WTC11 (cell line): ENCODE measurements around the gene RAB34. TPM values are rescaled to one million over a fixed set of nuclear protein-coding genes. Genes with fewer than 3 reads are reported as not detected.
"Not testable (repeated sequence)": the region's sequence is repeated elsewhere in the genome, so short reads cannot be mapped to it uniquely, and the experiment has no call there.

Experiments
- ATAC-seq: fragments of 200-7000 bp; cut with Tn5 transposase; 2 replicates; pipeline ENCODE4 v1.10.0; 2021; ENCODE audit warnings: mild to moderate bottlenecking, moderate library complexity
- CTCF ChIA-PET: fragments of 300-600 bp; sonication (Branson Sonifier 250); formaldehyde crosslinking; loops from one replicate; lab custom pipeline; 2021; ENCODE audit warnings: antibody characterized with exemption; lab: Charles Lee
- POLR2A ChIA-PET: fragments of 350-600 bp; sonication (Branson Sonifier 250); formaldehyde crosslinking; loops from one replicate; lab custom pipeline; 2021; ENCODE audit warnings: antibody characterized with exemption; lab: Charles Lee
- DNase-seq: peaks from one replicate; pipeline ENCODE4 v3.0.0; 2021; ENCODE audit warnings: low spot score
- H3K27ac Mint-ChIP-seq: 2 replicates; pipeline ENCODE4 v1.8.0; 2021; ENCODE audit warnings: mixed read lengths
- H3K27me3 Mint-ChIP-seq: 2 replicates; pipeline ENCODE4 v1.8.0; 2021; ENCODE audit warnings: low read depth, mild to moderate bottlenecking, moderate library complexity, mixed read lengths
- H3K36me3 Mint-ChIP-seq: 2 replicates; pipeline ENCODE4 v1.8.0; 2021; ENCODE audit warnings: mixed read lengths
- H3K4me1 Mint-ChIP-seq: 2 replicates; pipeline ENCODE4 v1.8.0; 2022; ENCODE audit warnings: mixed read lengths
- H3K4me3 Mint-ChIP-seq: 2 replicates; pipeline ENCODE4 v1.8.0; 2021; ENCODE audit warnings: mild to moderate bottlenecking, moderate library complexity, mixed read lengths
- H3K9me3 Mint-ChIP-seq: 2 replicates; pipeline ENCODE4 v1.8.0; 2021; ENCODE audit warnings: mixed read lengths
- AR ChIP-seq: fragments of 250-450 bp; sonication (Bioruptor Pico); IDR thresholded peaks from 2 replicates; pipeline ENCODE4 v1.9.0; 2021; ENCODE audit warnings: mild to moderate bottlenecking
- CREB1 ChIP-seq: sonication (generic); formaldehyde crosslinking; IDR thresholded peaks from 2 replicates; pipeline ENCODE4 v1.8.0; 2023; ENCODE audit warnings: mild to moderate bottlenecking, missing genetic modification reagents
- ELF4 ChIP-seq: sonication (generic); formaldehyde crosslinking; IDR thresholded peaks from 2 replicates; pipeline ENCODE4 v1.8.1; 2022; ENCODE audit warnings: low read depth, mild to moderate bottlenecking, moderate library complexity, missing genetic modification reagents
- ETV6 ChIP-seq: sonication (generic); formaldehyde crosslinking; IDR thresholded peaks from 2 replicates; pipeline ENCODE4 v1.8.1; 2022; ENCODE audit warnings: mild to moderate bottlenecking, missing genetic modification reagents
- IRF1 ChIP-seq: sonication (generic); formaldehyde crosslinking; IDR thresholded peaks from 2 replicates; pipeline ENCODE4 v1.8.0; 2023; ENCODE audit warnings: missing genetic modification reagents
- MYBL2 ChIP-seq: sonication (generic); formaldehyde crosslinking; IDR thresholded peaks from 2 replicates; pipeline ENCODE4 v1.8.1; 2023; ENCODE audit warnings: mild to moderate bottlenecking, moderate library complexity, missing genetic modification reagents
- NFYB ChIP-seq: sonication (generic); formaldehyde crosslinking; conservative IDR thresholded peaks from 2 replicates; pipeline ENCODE4 v1.8.0; 2022; ENCODE audit warnings: low read depth, missing genetic modification reagents
- OVOL2 ChIP-seq: fragments of 250-450 bp; sonication (Bioruptor Pico); IDR thresholded peaks from 2 replicates; pipeline ENCODE4 v1.9.0; 2021; ENCODE audit warnings: mild to moderate bottlenecking, borderline replicate concordance
- ZNF425 ChIP-seq: fragments of 250-450 bp; sonication (Bioruptor Pico); conservative IDR thresholded peaks from 2 replicates; pipeline ENCODE4 v1.9.0; 2021; ENCODE audit warnings: mild to moderate bottlenecking
- total RNA-seq: library from RNA; stranded (reverse); gene quantifications from 3 replicates; pipeline ENCODE4 v1.2.3, GENCODE V29; 2021
- TF ChIP-seq, protein P1 (sequence below): sonication (generic); formaldehyde crosslinking; IDR thresholded peaks from 2 replicates; pipeline ENCODE4 v1.8.1; 2023; ENCODE audit warnings: mild to moderate bottlenecking, missing genetic modification reagents, moderate library complexity
- TF ChIP-seq, protein P2 (sequence below): fragments of 200-600 bp; IDR thresholded peaks from 2 replicates; pipeline ENCODE4 v1.8.0; 2022; ENCODE audit warnings: antibody characterized with exemption

Gene RAB34
- total RNA-seq, 1 experiment from 2014 or later: 181 TPM

DNA sequence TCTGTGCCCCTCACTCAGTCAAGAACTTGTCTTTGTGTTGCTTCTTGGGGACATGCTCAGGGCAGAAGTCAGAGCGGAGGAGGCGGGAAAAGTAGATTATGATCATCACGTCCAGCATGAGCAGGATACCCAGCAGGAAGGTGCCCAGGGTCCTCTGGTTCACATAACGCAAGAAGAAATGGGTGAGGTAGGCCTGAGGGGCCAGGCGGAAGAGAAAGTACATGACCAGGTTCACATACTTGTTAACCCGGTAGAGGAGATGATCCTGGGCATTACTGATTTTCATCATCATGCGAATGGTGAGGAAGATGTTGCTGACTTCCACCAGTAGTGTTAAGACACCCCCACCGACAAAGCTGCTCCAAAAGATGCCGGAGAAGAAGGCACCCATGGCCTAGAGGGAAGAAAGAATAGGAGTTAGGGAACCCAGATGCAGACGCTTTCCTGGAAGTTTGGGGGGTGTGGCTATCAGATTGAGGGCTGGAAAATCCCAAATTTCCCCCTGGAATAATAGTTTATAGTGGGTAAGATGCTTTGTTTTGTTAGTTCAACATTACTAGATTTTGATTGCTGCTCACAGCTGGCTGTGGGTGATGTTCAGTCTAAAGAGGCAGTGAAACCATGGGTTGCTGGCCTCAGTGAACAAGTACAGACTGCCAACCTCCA is 7.0 kb upstream of the RAB34 start (continued):
- TF ChIP-seq, protein P1, sequence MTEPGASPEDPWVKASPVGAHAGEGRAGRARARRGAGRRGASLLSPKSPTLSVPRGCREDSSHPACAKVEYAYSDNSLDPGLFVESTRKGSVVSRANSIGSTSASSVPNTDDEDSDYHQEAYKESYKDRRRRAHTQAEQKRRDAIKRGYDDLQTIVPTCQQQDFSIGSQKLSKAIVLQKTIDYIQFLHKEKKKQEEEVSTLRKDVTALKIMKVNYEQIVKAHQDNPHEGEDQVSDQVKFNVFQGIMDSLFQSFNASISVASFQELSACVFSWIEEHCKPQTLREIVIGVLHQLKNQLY (CRISPR knock-in tag): no peak
- no peak for TF ChIP-seq NFYB
- TF ChIP-seq, protein P2, sequence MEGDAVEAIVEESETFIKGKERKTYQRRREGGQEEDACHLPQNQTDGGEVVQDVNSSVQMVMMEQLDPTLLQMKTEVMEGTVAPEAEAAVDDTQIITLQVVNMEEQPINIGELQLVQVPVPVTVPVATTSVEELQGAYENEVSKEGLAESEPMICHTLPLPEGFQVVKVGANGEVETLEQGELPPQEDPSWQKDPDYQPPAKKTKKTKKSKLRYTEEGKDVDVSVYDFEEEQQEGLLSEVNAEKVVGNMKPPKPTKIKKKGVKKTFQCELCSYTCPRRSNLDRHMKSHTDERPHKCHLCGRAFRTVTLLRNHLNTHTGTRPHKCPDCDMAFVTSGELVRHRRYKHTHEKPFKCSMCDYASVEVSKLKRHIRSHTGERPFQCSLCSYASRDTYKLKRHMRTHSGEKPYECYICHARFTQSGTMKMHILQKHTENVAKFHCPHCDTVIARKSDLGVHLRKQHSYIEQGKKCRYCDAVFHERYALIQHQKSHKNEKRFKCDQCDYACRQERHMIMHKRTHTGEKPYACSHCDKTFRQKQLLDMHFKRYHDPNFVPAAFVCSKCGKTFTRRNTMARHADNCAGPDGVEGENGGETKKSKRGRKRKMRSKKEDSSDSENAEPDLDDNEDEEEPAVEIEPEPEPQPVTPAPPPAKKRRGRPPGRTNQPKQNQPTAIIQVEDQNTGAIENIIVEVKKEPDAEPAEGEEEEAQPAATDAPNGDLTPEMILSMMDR: no peak
- no peak for TF ChIP-seq ELF4
- no peak for TF ChIP-seq ZNF425 (CRISPR knock-in tag)
- TF ChIP-seq IRF1 (CRISPR knock-in tag): no peak
- TF ChIP-seq ETV6: no peak

- H3K36me3 Mint-ChIP-seq: peaks cover 48% of the 10 kb centered on the region
- not testable (repeated sequence) for ATAC-seq, H3K9me3 Mint-ChIP-seq, DNase-seq, H3K27me3 Mint-ChIP-seq
- peak overlapping the region; percentile 98 for H3K27ac Mint-ChIP-seq
- ChIA-PET POLR2A (interaction anchor here (0.6 to 6.4 kb wide), 5 partner anchors 12 to 228 kb away, joined by 3 to 310 read pairs (median 7); partner anchors contain the start of genes FLOT2, PHF12, PROCA1 and TRAF4), CTCF (interaction anchor here (1.9 to 12.2 kb wide), 3 partner anchors 12 to 23 kb away, joined by 6 to 541 read pairs (median 69); partner anchors contain the start of genes PROCA1 and TRAF4)
- peak; percentile 78 for TF ChIP-seq CREB1
- TF ChIP-seq IRF1 (CRISPR knock-in tag): peak; percentile 77; the same call in 1 of the 2 replicates
- TF ChIP-seq AR (CRISPR knock-in tag): 0 out of 2 replicates have a peak, but pooled peaks have one; percentile 22
- TF ChIP-seq ETV6: 0 out of 2 replicates have a peak, but pooled peaks have one; percentile 40
- peaks cover 50% of the 10 kb centered on the region for H3K4me1 Mint-ChIP-seq
- peak overlapping the region; percentile 93 for H3K4me3 Mint-ChIP-seq
These were observed 6.3 kb upstream of the RAB34 start for GRCh38 chr17:28723836-28724499.

DNA sequence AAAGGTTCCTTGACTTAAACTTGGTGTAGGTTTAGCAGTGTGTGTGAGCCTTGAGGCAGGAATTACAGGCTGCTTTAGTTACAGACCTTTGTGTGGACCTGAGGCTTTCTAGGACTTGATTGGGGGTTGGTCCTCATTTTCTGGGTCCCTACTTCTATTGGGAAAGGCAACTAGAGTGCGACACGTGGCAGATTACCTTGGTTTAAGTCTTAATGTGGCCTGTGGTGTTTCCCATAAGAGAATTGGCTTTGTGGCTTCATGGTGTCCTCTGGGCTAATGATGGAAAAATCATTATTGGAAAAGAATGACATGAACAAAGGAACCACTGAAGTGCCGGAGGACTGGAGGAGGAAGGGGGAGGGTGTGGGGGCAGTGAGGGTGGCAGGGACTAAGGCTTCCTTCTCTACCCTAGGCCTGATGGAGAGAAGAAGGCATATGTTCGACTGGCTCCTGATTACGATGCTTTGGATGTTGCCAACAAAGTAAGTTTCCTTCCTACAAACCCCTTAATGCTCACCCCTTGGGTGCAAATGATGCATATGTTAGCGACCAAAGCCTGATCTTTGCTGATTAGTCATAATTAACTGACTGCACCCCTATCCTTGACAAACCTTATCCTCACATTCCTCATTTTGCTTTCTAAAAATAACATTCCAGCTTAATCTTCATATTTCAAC is 5.6 kb upstream of the RAB34 start:
- H3K4me1 Mint-ChIP-seq: peaks cover 53% of the 10 kb centered on the region

More for the DNA sequence above, 5.6 kb upstream of the RAB34 start:
- ChIA-PET CTCF (interaction anchor here (1.3 to 1.9 kb wide), 2 partner anchors 12 to 40 kb away, joined by 4 to 6 read pairs; partner anchors contain the start of gene PROCA1), POLR2A (interaction anchor here (0.6 to 6.4 kb wide), 2 partner anchors 23 to 68 kb away, joined by 4 to 310 read pairs; partner anchors contain the start of gene TRAF4)
- Mint-ChIP-seq H3K36me3 (peaks cover 48% of the 10 kb centered on the region), H3K9me3 (no peaks in the 10 kb centered on the region), H3K4me3 (peak overlapping the region; percentile 42), H3K27me3 (no peaks in the 10 kb centered on the region), H3K27ac (peak overlapping the region; percentile 69)
- DNase-seq: no peak
- no peak for ATAC-seq
- TF ChIP-seq MYBL2 (CRISPR knock-in tag): 0 out of 2 replicates have a peak, but pooled peaks have one; percentile 18
- no peak for TF ChIP-seq OVOL2 (CRISPR knock-in tag)
- TF ChIP-seq ZNF425 (CRISPR knock-in tag): 0 out of 2 replicates have a peak, but pooled peaks have one; percentile 43
